ENCODE data around the gene LRRC23. TPM values are rescaled to one million over a fixed set of nuclear protein-coding genes. Genes with fewer than 3 reads are reported as not detected.

Gene LRRC23
- total and polyA plus RNA-seq, 2 experiments from 2014 or later: 2.4 to 9.1 TPM

DNA sequence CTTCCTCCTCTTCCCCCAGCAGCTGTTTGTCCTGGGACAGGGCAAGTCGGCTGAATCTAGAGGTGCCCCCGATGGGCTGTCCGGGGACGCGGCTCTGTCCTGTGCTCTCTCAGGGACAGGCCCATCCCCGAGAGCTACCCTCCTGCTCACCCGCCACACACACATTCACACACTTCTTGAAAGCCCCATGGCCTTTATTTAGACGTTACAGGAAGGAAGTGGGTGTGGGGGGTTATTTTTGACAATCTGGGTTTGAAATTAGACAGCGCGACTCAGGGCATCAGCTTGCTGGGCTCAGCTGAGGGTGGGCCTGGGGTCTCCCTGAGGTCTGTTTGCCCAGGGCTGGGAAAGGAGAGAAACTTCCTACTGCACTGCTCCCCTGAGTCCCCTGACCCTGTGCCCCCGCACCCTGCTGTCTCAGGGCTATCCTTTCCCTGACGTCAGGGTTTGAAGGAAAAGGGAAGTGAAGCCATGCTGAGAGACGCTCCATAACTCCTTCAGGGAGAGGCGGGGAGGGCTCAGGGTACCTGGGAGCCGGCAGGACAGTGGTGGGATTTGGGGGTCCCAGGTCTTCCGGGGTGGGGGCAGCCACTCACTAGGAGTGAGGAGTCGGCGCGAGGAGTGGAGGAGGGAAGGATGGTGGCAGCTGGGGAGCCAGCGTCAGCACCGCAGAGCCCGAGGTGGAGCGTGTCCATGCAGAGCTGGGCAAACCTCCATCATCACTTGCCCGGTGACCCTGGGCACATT is 54.6 kb downstream of the LRRC23 start (continued):
- TF ChIP-seq, protein P1, sequence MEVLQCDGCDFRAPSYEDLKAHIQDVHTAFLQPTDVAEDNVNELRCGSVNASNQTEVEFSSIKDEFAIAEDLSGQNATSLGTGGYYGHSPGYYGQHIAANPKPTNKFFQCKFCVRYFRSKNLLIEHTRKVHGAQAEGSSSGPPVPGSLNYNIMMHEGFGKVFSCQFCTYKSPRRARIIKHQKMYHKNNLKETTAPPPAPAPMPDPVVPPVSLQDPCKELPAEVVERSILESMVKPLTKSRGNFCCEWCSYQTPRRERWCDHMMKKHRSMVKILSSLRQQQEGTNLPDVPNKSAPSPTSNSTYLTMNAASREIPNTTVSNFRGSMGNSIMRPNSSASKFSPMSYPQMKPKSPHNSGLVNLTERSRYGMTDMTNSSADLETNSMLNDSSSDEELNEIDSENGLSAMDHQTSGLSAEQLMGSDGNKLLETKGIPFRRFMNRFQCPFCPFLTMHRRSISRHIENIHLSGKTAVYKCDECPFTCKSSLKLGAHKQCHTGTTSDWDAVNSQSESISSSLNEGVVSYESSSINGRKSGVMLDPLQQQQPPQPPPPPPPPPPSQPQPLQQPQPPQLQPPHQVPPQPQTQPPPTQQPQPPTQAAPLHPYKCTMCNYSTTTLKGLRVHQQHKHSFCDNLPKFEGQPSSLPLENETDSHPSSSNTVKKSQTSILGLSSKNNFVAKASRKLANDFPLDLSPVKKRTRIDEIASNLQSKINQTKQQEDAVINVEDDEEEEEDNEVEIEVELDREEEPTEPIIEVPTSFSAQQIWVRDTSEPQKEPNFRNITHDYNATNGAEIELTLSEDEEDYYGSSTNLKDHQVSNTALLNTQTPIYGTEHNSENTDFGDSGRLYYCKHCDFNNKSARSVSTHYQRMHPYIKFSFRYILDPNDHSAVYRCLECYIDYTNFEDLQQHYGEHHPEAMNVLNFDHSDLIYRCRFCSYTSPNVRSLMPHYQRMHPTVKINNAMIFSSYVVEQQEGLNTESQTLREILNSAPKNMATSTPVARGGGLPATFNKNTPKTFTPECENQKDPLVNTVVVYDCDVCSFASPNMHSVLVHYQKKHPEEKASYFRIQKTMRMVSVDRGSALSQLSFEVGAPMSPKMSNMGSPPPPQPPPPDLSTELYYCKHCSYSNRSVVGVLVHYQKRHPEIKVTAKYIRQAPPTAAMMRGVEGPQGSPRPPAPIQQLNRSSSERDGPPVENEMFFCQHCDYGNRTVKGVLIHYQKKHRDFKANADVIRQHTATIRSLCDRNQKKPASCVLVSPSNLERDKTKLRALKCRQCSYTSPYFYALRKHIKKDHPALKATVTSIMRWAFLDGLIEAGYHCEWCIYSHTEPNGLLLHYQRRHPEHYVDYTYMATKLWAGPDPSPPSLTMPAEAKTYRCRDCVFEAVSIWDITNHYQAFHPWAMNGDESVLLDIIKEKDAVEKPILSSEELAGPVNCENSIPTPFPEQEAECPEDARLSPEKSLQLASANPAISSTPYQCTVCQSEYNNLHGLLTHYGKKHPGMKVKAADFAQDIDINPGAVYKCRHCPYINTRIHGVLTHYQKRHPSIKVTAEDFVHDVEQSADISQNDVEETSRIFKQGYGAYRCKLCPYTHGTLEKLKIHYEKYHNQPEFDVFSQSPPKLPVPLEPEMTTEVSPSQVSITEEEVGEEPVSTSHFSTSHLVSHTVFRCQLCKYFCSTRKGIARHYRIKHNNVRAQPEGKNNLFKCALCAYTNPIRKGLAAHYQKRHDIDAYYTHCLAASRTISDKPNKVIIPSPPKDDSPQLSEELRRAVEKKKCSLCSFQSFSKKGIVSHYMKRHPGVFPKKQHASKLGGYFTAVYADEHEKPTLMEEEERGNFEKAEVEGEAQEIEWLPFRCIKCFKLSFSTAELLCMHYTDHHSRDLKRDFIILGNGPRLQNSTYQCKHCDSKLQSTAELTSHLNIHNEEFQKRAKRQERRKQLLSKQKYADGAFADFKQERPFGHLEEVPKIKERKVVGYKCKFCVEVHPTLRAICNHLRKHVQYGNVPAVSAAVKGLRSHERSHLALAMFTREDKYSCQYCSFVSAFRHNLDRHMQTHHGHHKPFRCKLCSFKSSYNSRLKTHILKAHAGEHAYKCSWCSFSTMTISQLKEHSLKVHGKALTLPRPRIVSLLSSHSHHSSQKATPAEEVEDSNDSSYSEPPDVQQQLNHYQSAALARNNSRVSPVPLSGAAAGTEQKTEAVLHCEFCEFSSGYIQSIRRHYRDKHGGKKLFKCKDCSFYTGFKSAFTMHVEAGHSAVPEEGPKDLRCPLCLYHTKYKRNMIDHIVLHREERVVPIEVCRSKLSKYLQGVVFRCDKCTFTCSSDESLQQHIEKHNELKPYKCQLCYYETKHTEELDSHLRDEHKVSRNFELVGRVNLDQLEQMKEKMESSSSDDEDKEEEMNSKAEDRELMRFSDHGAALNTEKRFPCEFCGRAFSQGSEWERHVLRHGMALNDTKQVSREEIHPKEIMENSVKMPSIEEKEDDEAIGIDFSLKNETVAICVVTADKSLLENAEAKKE (CRISPR knock-in tag; IDR thresholded peaks at IDR 0.05): no peak
- no peak for TF ChIP-seq EZH2 (IDR thresholded peaks at IDR 0.05; ENCODE audit: low read depth, unreplicated experiment)
- TF ChIP-seq STAT1 (IDR thresholded peaks at IDR 0.05; ENCODE audit: unreplicated experiment): no peak
- TF ChIP-seq ZNF331 (CRISPR knock-in tag; IDR thresholded peaks at IDR 0.05; ENCODE audit: low read depth): no peak

DNA sequence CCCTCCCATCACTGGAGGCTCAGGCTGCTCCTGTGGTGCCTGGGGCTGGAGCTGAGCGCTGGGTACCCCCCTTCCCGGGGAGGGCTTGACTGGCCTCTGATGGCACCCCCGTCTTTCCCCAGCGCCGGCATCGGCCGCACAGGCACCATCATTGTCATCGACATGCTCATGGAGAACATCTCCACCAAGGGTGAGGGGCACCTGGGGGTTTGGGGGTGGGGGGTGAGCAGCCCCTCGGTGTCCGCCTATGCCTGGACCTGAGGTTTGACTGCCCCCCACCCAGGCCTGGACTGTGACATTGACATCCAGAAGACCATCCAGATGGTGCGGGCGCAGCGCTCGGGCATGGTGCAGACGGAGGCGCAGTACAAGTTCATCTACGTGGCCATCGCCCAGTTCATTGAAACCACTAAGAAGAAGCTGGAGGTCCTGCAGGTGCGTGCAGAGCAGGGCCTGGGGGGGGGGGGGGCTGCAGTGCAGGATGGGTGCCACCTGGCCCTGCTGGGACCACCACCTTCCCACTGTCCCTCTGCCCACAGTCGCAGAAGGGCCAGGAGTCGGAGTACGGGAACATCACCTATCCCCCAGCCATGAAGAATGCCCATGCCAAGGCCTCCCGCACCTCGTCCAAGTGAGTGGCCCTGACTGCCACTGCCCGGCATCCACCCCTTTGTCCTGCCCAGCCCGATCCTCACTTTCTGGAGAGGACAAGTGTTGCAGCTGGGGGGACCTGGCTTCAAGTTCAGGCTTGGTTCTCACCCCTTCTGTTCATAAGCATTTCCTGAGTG is 55.4 kb downstream of the LRRC23 start:
- Histone ChIP-seq H3K27ac (ENCODE audit: low read depth) (no peak overlapping the region), H3K79me2 (replicated peaks; ENCODE audit: insufficient read depth) (peaks cover 17% of the 10 kb centered on the region), H3K4me3 (no peak overlapping the region), H4K20me1 (replicated peaks; ENCODE audit: insufficient read depth) (no peaks in the 10 kb centered on the region), H3K27me3 (ENCODE audit: insufficient read depth) (no peaks in the 10 kb centered on the region), H3K4me2 (no peak overlapping the region), H3K4me1 (ENCODE audit: insufficient read depth) (peaks cover 38% of the 10 kb centered on the region), H3F3A (replicated peaks; ENCODE audit: low read depth) (peaks cover 25% of the 10 kb centered on the region), H2AFZ (no peak overlapping the region), H3K36me3 (ENCODE audit: insufficient read depth) (no peaks in the 10 kb centered on the region; the same call in 1 of the 2 replicates), H3K9me2 (ENCODE audit: insufficient read depth) (no peaks in the 10 kb centered on the region)
- Mint-ChIP-seq H3K4me1 (peaks cover 37% of the 10 kb centered on the region), H3K27ac (no peak overlapping the region), H3K9me3 (no peaks in the 10 kb centered on the region), H3K4me3 (no peak overlapping the region), H3K27me3 (ENCODE audit: insufficient read depth, low read depth, poor library complexity) (peaks cover 20% of the 10 kb centered on the region), H3K36me3 (ENCODE audit: low read depth) (peaks cover 11% of the 10 kb centered on the region)
- ATAC-seq (no peak), DNase-seq (ENCODE audit: low spot score) (no peak)
- no peak for TF ChIP-seq EZH2phosphoT487 (IDR thresholded peaks at IDR 0.05; ENCODE audit: unreplicated experiment)
- TF ChIP-seq, protein P2, sequence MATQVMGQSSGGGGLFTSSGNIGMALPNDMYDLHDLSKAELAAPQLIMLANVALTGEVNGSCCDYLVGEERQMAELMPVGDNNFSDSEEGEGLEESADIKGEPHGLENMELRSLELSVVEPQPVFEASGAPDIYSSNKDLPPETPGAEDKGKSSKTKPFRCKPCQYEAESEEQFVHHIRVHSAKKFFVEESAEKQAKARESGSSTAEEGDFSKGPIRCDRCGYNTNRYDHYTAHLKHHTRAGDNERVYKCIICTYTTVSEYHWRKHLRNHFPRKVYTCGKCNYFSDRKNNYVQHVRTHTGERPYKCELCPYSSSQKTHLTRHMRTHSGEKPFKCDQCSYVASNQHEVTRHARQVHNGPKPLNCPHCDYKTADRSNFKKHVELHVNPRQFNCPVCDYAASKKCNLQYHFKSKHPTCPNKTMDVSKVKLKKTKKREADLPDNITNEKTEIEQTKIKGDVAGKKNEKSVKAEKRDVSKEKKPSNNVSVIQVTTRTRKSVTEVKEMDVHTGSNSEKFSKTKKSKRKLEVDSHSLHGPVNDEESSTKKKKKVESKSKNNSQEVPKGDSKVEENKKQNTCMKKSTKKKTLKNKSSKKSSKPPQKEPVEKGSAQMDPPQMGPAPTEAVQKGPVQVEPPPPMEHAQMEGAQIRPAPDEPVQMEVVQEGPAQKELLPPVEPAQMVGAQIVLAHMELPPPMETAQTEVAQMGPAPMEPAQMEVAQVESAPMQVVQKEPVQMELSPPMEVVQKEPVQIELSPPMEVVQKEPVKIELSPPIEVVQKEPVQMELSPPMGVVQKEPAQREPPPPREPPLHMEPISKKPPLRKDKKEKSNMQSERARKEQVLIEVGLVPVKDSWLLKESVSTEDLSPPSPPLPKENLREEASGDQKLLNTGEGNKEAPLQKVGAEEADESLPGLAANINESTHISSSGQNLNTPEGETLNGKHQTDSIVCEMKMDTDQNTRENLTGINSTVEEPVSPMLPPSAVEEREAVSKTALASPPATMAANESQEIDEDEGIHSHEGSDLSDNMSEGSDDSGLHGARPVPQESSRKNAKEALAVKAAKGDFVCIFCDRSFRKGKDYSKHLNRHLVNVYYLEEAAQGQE (IDR thresholded peaks at IDR 0.05; ENCODE audit: unreplicated experiment): no peak

Data from GM23338 (cell line).